WTC11 (cell line): ENCODE results near the gene RPL36. TPM values are rescaled to one million over a fixed set of nuclear protein-coding genes. Genes with fewer than 3 reads are reported as not detected.

ENCODE experiments used
- AR ChIP-seq: fragments of 250-450 bp; sonication (Bioruptor Pico); IDR thresholded peaks from 2 replicates; pipeline ENCODE4 v1.9.0; 2021; ENCODE audit warnings: mild to moderate bottlenecking
- ARID4B ChIP-seq: sonication (generic); formaldehyde crosslinking; IDR thresholded peaks from 2 replicates; pipeline ENCODE4 v1.8.0; 2023; ENCODE audit warnings: missing genetic modification reagents, mild to moderate bottlenecking, borderline replicate concordance
- ATF2 ChIP-seq: sonication (generic); formaldehyde crosslinking; IDR thresholded peaks from 2 replicates; pipeline ENCODE4 v1.8.1; 2022; ENCODE audit warnings: low read depth, missing genetic modification reagents, borderline replicate concordance
- CBFB ChIP-seq: sonication (generic); formaldehyde crosslinking; IDR thresholded peaks from 2 replicates; pipeline ENCODE4 v1.8.1; 2022; ENCODE audit warnings: mild to moderate bottlenecking, low read depth, missing genetic modification reagents
- CTCF ChIP-seq: fragments of 200-600 bp; IDR thresholded peaks from 2 replicates; pipeline ENCODE4 v1.8.0; 2022; ENCODE audit warnings: antibody characterized with exemption
- ERG ChIP-seq: fragments of 250-450 bp; sonication (Bioruptor Pico); IDR thresholded peaks from 2 replicates; pipeline ENCODE4 v1.8.0; 2021; ENCODE audit warnings: mild to moderate bottlenecking
- FOXJ3 ChIP-seq: sonication (generic); formaldehyde crosslinking; IDR thresholded peaks from 2 replicates; pipeline ENCODE4 v1.9.0; 2021; ENCODE audit warnings: missing genetic modification reagents, mild to moderate bottlenecking, borderline replicate concordance
- GABPB1 ChIP-seq: sonication (generic); formaldehyde crosslinking; IDR thresholded peaks from 2 replicates; pipeline ENCODE4 v1.8.1; 2023; ENCODE audit warnings: mild to moderate bottlenecking, missing genetic modification reagents
- STAT6 ChIP-seq: sonication (generic); formaldehyde crosslinking; conservative IDR thresholded peaks from 2 replicates; pipeline ENCODE4 v1.8.1; 2023; ENCODE audit warnings: mild to moderate bottlenecking, low read depth, missing genetic modification reagents, moderate library complexity
- ZBTB21 ChIP-seq: sonication (generic); formaldehyde crosslinking; IDR thresholded peaks from 2 replicates; pipeline ENCODE4 v1.8.1; 2023; ENCODE audit warnings: mild to moderate bottlenecking, missing genetic modification reagents, borderline replicate concordance
- ZNF416 ChIP-seq: fragments of 250-450 bp; sonication (Bioruptor Pico); IDR thresholded peaks from 2 replicates; pipeline ENCODE4 v1.9.0; 2021; ENCODE audit warnings: mild to moderate bottlenecking, inconsistent platforms
- ZNF425 ChIP-seq: fragments of 250-450 bp; sonication (Bioruptor Pico); conservative IDR thresholded peaks from 2 replicates; pipeline ENCODE4 v1.9.0; 2021; ENCODE audit warnings: mild to moderate bottlenecking
- ZNF532 ChIP-seq: fragments of 250-450 bp; sonication (Bioruptor Pico); IDR thresholded peaks from 2 replicates; pipeline ENCODE4 v1.9.0; 2021; ENCODE audit warnings: mild to moderate bottlenecking, borderline replicate concordance
- total RNA-seq: library from RNA; stranded (reverse); gene quantifications from 3 replicates; pipeline ENCODE4 v1.2.3, GENCODE V29; 2021

Gene RPL36
- total RNA-seq, 1 experiment from 2014 or later = 1,080 TPM

- TF ChIP-seq CTCF (peak; percentile 35; the same call in 1 of the 2 replicates), ERG (CRISPR knock-in tag) (no peak), CBFB (CRISPR knock-in tag) (peak; percentile 77; the same call in 1 of the 2 replicates), ZNF532 (CRISPR knock-in tag) (no peak), GABPB1 (peak; percentile 95), AR (CRISPR knock-in tag) (0 out of 2 replicates have a peak, but pooled peaks have one; percentile 19), ZNF425 (CRISPR knock-in tag) (no peak), ZBTB21 (CRISPR knock-in tag) (no peak; the same call in 1 of the 2 replicates), ATF2 (CRISPR knock-in tag) (no peak; the same call in 1 of the 2 replicates), ARID4B (CRISPR knock-in tag) (0 out of 2 replicates have a peak, but pooled peaks have one; percentile 60), ZNF416 (CRISPR knock-in tag) (no peak), FOXJ3 (CRISPR knock-in tag) (no peak), STAT6 (CRISPR knock-in tag) (no peak)
These were observed 30.1 kb downstream of the RPL36 start, which contains the start of the genes CATSPERD and LONP1 (continued) for GRCh38 chr19:5719961-5720790.
